Measurements from ENCODE around the gene RHBDD1. TPM values are rescaled to one million over a fixed set of nuclear protein-coding genes. Genes with fewer than 3 reads are reported as not detected.

RHBDD1 gene
- total and polyA plus RNA-seq, 11 donors = 4.7 to 44.5 (median 32.6) TPM

GRCh38 chr2:226905718-226906117 is 69.9 kb downstream of the RHBDD1 start:
- Histone ChIP-seq H3K27ac (no peak overlapping the region), H3K4me1 (no peaks in the 10 kb centered on the region), H3K4me3 (no peak overlapping the region), H3K27me3 (no peaks in the 10 kb centered on the region), H3K36me3 (peaks cover 0 to 35% (median 13%) of the 10 kb centered on the region in 9 donors), H3K9me3 (no peaks in the 10 kb centered on the region)
- intact Hi-C loops (cut with DNase I) = no loop called here
- WGBS, 4 donors = 75 to 96% (median 91%) methylated on average over 6 of the region's 6 CpGs
- DNase-seq (no peak), ATAC-seq (no peak)
- TF ChIP-seq POLR2A (IDR thresholded peaks at IDR 0.05) = no peak
- TF ChIP-seq CTCF (IDR thresholded peaks at IDR 0.05) = no peak

- no peaks in the 10 kb centered on the region for H3K27me3 ChIP-seq
- H3K27ac ChIP-seq = no peak overlapping the region
- no peak for TF ChIP-seq POLR2A (IDR thresholded peaks at IDR 0.05)
- no peak for TF ChIP-seq CTCF (IDR thresholded peaks at IDR 0.05)
- intact Hi-C loops (cut with DNase I) = no loop called here
- H3K4me3 ChIP-seq = no peak overlapping the region
- H3K4me1 ChIP-seq = no peaks in the 10 kb centered on the region
- no peak for DNase-seq
- WGBS, 4 donors = 79 to 95% (median 90%) methylated on average over 4 of the region's 4 CpGs
- no peak for ATAC-seq
- no peaks in the 10 kb centered on the region for H3K9me3 ChIP-seq
- peaks cover 0 to 35% (median 13%) of the 10 kb centered on the region in 9 donors for H3K36me3 ChIP-seq
Observed at GRCh38 chr2:226906163-226906693, 70.4 kb downstream of the RHBDD1 start.

GRCh38 chr2:226909126-226909525 is 73.3 kb downstream of the RHBDD1 start:
- Histone ChIP-seq H3K27me3 (no peaks in the 10 kb centered on the region), H3K36me3 (peaks cover 0 to 40% (median 20%) of the 10 kb centered on the region in 9 donors), H3K4me1 (no peaks in the 10 kb centered on the region), H3K4me3 (no peak overlapping the region), H3K27ac (no peak overlapping the region), H3K9me3 (no peaks in the 10 kb centered on the region)
- no peak for DNase-seq
- TF ChIP-seq POLR2A (IDR thresholded peaks at IDR 0.05) = no peak
- TF ChIP-seq CTCF (IDR thresholded peaks at IDR 0.05) = no peak
- intact Hi-C loops (cut with DNase I) = no loop called here
- no peak for ATAC-seq
- WGBS, 4 donors = 71 to 84% (median 81%) methylated on average over 3 of the region's 3 CpGs

- H3K4me1 ChIP-seq = no peaks in the 10 kb centered on the region
- intact Hi-C loops (cut with DNase I) = no loop called here
- H3K36me3 ChIP-seq = peaks cover 0 to 46% (median 27%) of the 10 kb centered on the region in 9 donors
- WGBS, 4 donors = 93 to 96% (median 93%) methylated on average over 2 of the region's 2 CpGs
- DNase-seq = no peak
- no peak for TF ChIP-seq POLR2A (IDR thresholded peaks at IDR 0.05)
- ATAC-seq = no peak
- H3K9me3 ChIP-seq = no peaks in the 10 kb centered on the region
- no peak overlapping the region for H3K27ac ChIP-seq
- H3K27me3 ChIP-seq = no peaks in the 10 kb centered on the region
- H3K4me3 ChIP-seq = no peak overlapping the region
Observed at GRCh38 chr2:226909836-226910235, 74.0 kb downstream of the RHBDD1 start.

- no peak overlapping the region for H3K27ac ChIP-seq
- DNase-seq (no peak), ATAC-seq (no peak)
- no peaks in the 10 kb centered on the region for H3K4me1 ChIP-seq
- no peak for TF ChIP-seq CTCF (IDR thresholded peaks at IDR 0.05)
- no peak for TF ChIP-seq POLR2A (IDR thresholded peaks at IDR 0.05)
- no peaks in the 10 kb centered on the region for H3K27me3 ChIP-seq
- H3K4me3 ChIP-seq = no peak overlapping the region
- no peaks in the 10 kb centered on the region for H3K9me3 ChIP-seq
- intact Hi-C loops (cut with DNase I) = no loop called here
- H3K36me3 ChIP-seq = peaks cover 0 to 46% (median 29%) of the 10 kb centered on the region in 9 donors
- 0 to 100% (median 88%) methylated on average over 1 of the region's 1 CpG for WGBS, 4 donors
Observed at GRCh38 chr2:226910384-226910783, 74.5 kb downstream of the RHBDD1 start.

Measured in heart left ventricle (tissue), 16 donors.